Subcutaneous abdominal adipose tissue (tissue), 5 donors: ENCODE results near the gene DGKH.
"Not testable (repeated sequence)": the region's sequence is repeated elsewhere in the genome, so short reads cannot be mapped to it uniquely, and the experiment has no call there.

ENCODE experiments used
- H3K27ac ChIP-seq: one replicate; pipeline ENCODE4 v1.7.0; 2013; ENCODE audit warnings: low read depth, mild to moderate bottlenecking, inconsistent platforms, low read length, moderate library complexity
- H3K27me3 ChIP-seq, 5 donors: one replicate each; pipeline ENCODE4 v1.7.0; 2013; ENCODE audit warnings: low read length in 5 of 5, inconsistent platforms in 1 of 5; ENCODE audit not compliant: control insufficient read depth in 5 of 5, insufficient read depth in 4 of 5
- H3K36me3 ChIP-seq, 5 donors: one replicate each; pipeline ENCODE4 v1.7.0; 2013; ENCODE audit warnings: low read length in 5 of 5; ENCODE audit not compliant: control insufficient read depth in 5 of 5, insufficient read depth in 5 of 5
- H3K4me1 ChIP-seq, 5 donors: one replicate each; pipeline ENCODE4 v1.7.0; 2013; ENCODE audit warnings: low read length in 5 of 5, mild to moderate bottlenecking in 3 of 5, moderate library complexity in 1 of 5; ENCODE audit not compliant: control insufficient read depth in 5 of 5, insufficient read depth in 5 of 5
- H3K4me3 ChIP-seq, 5 donors: one replicate each; pipeline ENCODE4 v1.7.0; 2013; ENCODE audit warnings: low read length in 5 of 5, low read depth in 1 of 5
- H3K9ac ChIP-seq, 5 donors: one replicate each; pipeline ENCODE4 v1.7.0; 2013; ENCODE audit warnings: low read length in 5 of 5, mild to moderate bottlenecking in 4 of 5, moderate library complexity in 3 of 5
- H3K9me3 ChIP-seq, 5 donors: one replicate each; pipeline ENCODE4 v1.7.0; 2013; ENCODE audit warnings: low read length in 5 of 5; ENCODE audit not compliant: control insufficient read depth in 5 of 5
- donor health status: healthy.
- donor health status: healthy.
- donor health status: healthy.
- donor health status: healthy.
- donor health status: healthy.

Gene DGKH

GRCh38 chr13:42148538-42148937 lies 100.1 kb downstream of the DGKH start:
- Histone ChIP-seq H3K36me3 (no peaks in the 10 kb centered on the region), H3K4me1 (no peaks in the 10 kb centered on the region), H3K9me3 (peaks cover 0 to 3% (median 0%) of the 10 kb centered on the region in 5 donors), H3K27me3 (no peaks in the 10 kb centered on the region), H3K4me3 (no peak overlapping the region), H3K27ac (no peak overlapping the region), H3K9ac (no peak overlapping the region)

DNA sequence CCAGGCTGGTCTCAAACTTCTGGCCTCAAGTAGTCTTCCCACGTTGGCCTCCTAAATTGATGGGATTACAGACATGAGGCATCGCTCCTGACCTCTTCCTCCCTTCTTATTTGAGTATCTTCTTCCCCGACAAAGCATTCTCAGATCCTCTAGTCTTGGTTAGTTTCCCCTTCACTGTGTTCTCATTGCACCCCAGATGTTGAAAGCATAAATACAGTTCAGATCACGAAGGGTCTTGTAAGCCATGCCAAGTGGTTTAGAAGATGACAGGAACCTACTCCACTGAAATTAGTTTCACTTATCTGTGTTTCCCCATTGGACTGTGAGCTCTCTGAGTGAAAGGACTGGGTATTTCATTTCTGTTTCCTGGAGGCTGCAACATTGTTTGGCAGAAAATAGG lies 100.7 kb downstream of the DGKH start:
- Histone ChIP-seq H3K4me1 (no peaks in the 10 kb centered on the region), H3K9me3 (peaks cover 0 to 3% (median 0%) of the 10 kb centered on the region in 5 donors), H3K9ac (no peak overlapping the region), H3K36me3 (no peaks in the 10 kb centered on the region), H3K27ac (no peak overlapping the region), H3K27me3 (no peaks in the 10 kb centered on the region), H3K4me3 (no peak overlapping the region)

DNA sequence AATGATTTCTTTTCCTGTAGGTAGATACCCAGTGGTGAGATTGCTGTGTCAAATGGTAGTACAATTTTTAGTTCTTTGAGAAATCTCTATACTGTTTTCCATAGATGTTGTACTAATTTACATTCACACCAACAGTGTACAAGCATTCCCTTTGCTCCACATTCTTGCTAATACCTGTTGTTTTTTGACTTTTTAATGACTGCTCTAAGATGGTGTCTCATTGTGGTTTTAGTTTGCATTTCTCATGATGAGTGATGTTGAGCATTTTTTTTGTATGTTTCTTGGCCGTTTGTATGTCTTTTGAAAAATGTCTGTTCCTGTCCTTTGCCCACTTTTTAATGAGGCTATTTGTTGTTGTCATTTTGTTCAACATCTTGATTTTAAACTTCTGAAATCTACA lies 103.3 kb downstream of the DGKH start:
- H3K9me3 ChIP-seq = no peaks in the 10 kb centered on the region
- H3K4me3 ChIP-seq = no peak overlapping the region
- no peaks in the 10 kb centered on the region for H3K27me3 ChIP-seq
- H3K9ac ChIP-seq = no peak overlapping the region
- H3K36me3 ChIP-seq = peaks cover 0 to 6% (median 3%) of the 10 kb centered on the region in 5 donors
- no peak overlapping the region for H3K27ac ChIP-seq
- H3K4me1 ChIP-seq = no peaks in the 10 kb centered on the region

DNA sequence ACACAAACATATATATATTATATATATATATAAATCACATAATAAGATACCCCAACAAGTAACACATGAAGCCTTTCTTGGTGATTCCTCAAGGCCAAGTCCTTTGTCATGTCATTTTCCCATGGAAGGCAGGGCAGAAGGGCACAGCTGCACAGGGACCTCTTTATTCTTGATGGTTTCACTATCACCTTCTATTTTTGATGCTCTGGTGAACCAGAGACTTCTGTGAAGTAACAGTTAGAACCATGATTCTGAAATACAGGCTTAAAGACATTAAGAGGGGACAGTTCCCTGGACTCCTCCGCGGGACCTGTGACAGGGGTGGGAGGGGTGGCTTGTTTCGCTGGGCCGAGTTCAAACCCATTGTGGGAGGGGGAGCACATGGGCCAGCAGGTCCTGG lies 104.0 kb downstream of the DGKH start:
- H3K9me3 ChIP-seq = no peaks in the 10 kb centered on the region
- peaks cover 0 to 6% (median 3%) of the 10 kb centered on the region in 5 donors for H3K36me3 ChIP-seq
- H3K4me1 ChIP-seq = no peaks in the 10 kb centered on the region
- H3K27me3 ChIP-seq = no peaks in the 10 kb centered on the region
- no peak overlapping the region for H3K9ac ChIP-seq
- H3K4me3 ChIP-seq = no peak overlapping the region
- H3K27ac ChIP-seq = no peak overlapping the region

DNA sequence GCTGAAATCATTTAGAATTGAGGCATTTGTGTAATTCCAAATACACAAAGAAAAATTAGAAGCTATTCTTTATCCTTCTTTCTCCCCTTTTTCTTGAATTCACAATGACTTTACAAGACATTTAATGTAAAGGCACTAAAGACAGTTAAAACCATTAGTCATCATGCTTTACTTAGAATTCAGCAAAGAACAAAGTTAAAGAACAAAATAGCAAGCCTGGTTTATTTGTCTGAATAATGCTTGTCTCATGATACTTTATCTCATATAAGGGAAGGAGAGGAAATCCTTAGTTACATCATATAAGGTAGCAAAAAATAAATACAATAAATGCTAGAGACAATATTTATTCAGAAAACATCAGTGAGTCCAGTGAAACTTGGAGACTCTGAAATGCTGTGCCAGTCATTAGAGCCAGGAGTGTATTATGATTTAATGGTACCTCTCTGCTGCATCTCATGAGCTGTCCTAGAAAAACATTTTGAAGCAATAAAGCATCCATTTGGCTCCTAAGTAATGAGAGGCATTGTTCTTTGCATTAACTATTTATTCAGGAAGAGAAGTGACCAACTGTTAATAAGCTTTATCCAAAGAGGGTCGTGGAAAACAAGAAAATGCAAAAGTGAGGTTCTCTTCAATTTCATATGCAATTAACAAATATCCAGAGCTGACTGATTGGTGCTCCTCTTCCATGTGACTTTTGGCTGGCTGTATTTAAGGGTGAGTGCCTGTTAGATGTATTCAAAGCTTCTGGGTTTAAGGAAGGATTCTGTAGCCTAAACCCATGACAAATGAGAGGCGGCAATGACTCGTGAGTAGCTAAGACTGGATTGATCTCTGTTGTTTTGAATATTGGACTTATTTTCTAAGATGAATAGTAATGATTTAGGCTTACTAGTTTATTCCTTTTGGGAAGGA lies 105.0 kb downstream of the DGKH start:
- H3K36me3 ChIP-seq = peaks cover 0 to 6% (median 3%) of the 10 kb centered on the region in 5 donors
- no peaks in the 10 kb centered on the region for H3K4me1 ChIP-seq
- no peak overlapping the region for H3K9ac ChIP-seq
- H3K27ac ChIP-seq = no peak overlapping the region
- no peaks in the 10 kb centered on the region for H3K27me3 ChIP-seq
- no peak overlapping the region for H3K4me3 ChIP-seq
- no peaks in the 10 kb centered on the region for H3K9me3 ChIP-seq

DNA sequence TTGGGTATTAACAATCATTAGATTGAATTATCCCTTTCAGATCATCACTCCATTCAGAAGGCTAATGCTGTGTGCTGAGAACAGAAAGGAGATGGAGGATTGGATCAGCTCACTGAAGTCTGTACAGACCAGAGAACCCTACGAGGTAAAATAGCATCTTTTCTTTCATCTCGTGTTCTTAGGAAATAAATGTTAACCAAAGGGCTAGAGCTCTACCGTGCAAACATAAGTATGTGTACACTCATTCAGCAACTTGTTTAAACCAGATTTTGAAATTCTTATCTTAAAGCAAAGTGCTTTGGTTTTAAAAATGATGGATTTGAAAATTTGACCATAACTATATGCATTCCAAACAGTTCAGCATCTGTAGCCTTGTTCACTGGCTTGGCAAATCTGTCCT lies 106.8 kb downstream of the DGKH start:
- Histone ChIP-seq H3K27me3 (no peaks in the 10 kb centered on the region), H3K4me3 (no peak overlapping the region), H3K4me1 (no peaks in the 10 kb centered on the region), H3K27ac (no peak overlapping the region), H3K36me3 (peaks cover 0 to 16% (median 12%) of the 10 kb centered on the region in 5 donors), H3K9me3 (no peaks in the 10 kb centered on the region), H3K9ac (no peak overlapping the region)

GRCh38 chr13:42163338-42163737 lies 114.9 kb downstream of the DGKH start:
- not testable (repeated sequence) for H3K4me3 ChIP-seq
- peaks cover 6 to 20% (median 14%) of the 10 kb centered on the region in 5 donors for H3K36me3 ChIP-seq

GRCh38 chr13:42163910-42164309 lies 115.5 kb downstream of the DGKH start:
- H3K36me3 ChIP-seq = peaks cover 9 to 22% (median 17%) of the 10 kb centered on the region in 5 donors
- not testable (repeated sequence) for H3K9ac ChIP-seq, H3K9me3 ChIP-seq, H3K4me1 ChIP-seq, H3K27ac ChIP-seq, H3K27me3 ChIP-seq, H3K4me3 ChIP-seq

More at GRCh38 chr13:42163338-42163737, 114.9 kb downstream of the DGKH start:
- not testable (repeated sequence) for H3K27me3 ChIP-seq, H3K9ac ChIP-seq, H3K4me1 ChIP-seq, H3K27ac ChIP-seq, H3K9me3 ChIP-seq

GRCh38 chr13:42164557-42165125 lies 116.2 kb downstream of the DGKH start:
- peaks cover 9 to 18% (median 16%) of the 10 kb centered on the region in 5 donors for H3K36me3 ChIP-seq
- H3K27ac ChIP-seq = no peak overlapping the region
- no peak overlapping the region for H3K9ac ChIP-seq

DNA sequence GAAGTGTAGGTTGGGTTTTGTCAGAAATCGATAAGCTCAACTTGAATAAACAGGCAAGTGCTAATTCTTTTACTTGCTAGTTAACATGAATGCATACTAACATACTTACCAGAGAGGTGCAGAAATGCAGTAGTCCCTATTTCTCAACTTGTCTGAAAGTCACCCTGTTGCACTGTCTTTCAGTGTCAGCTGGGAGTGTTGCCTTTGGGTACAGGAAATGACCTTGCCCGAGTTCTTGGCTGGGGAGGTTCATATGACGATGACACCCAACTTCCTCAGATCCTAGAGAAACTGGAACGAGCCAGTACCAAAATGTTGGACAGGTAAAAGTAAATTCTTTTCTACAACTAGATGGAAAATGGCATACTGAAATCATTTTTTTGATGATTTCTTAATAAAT lies 120.0 kb downstream of the DGKH start:
- Histone ChIP-seq H3K27me3 (no peaks in the 10 kb centered on the region), H3K9ac (no peak overlapping the region), H3K36me3 (peaks cover 3 to 16% (median 9%) of the 10 kb centered on the region in 5 donors), H3K4me1 (no peaks in the 10 kb centered on the region), H3K27ac (no peak overlapping the region), H3K9me3 (no peaks in the 10 kb centered on the region), H3K4me3 (no peak overlapping the region)

More at GRCh38 chr13:42164557-42165125, 116.2 kb downstream of the DGKH start:
- no peak overlapping the region for H3K4me3 ChIP-seq
- H3K4me1 ChIP-seq = no peaks in the 10 kb centered on the region
- H3K9me3 ChIP-seq = no peaks in the 10 kb centered on the region
- no peaks in the 10 kb centered on the region for H3K27me3 ChIP-seq
